ENCODE results near the gene SERPINA5.
"Not testable (repeated sequence)": the region's sequence is repeated elsewhere in the genome, so short reads cannot be mapped to it uniquely, and the experiment has no call there.

Gene SERPINA5

DNA sequence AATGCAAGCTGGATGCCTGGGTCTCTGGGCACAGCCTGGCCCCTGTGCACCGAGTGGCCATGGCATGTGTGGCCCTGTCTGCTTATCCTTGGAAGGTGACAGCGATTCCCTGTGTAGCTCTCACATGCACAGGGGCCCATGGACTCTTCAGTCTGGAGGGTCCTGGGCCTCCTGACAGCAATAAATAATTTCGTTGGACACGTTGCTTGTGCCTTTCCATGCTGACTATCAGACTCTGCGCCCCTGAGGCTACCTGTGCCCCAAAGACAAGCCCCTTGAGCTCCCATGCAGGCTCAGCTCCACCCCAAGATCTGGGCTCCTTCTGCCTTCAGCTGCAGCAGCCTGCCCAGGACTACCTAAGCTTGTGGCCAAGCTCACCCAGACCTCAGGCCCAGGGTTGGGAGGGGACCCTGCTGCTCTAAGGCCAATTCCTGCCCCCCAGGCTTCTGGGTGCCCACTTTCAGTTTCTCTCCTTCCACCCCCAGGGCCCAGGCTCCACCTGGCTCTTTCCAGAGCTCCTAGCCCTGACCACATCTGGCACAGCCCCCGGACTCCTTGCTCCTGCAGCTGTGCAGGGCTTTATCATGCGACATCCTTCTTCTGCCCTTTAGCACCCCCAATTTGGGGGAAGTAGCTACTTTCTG, 42.8 kb downstream of the SERPINA5 start:
- DNase-seq (ENCODE audit: low read depth), result no peak

DNA sequence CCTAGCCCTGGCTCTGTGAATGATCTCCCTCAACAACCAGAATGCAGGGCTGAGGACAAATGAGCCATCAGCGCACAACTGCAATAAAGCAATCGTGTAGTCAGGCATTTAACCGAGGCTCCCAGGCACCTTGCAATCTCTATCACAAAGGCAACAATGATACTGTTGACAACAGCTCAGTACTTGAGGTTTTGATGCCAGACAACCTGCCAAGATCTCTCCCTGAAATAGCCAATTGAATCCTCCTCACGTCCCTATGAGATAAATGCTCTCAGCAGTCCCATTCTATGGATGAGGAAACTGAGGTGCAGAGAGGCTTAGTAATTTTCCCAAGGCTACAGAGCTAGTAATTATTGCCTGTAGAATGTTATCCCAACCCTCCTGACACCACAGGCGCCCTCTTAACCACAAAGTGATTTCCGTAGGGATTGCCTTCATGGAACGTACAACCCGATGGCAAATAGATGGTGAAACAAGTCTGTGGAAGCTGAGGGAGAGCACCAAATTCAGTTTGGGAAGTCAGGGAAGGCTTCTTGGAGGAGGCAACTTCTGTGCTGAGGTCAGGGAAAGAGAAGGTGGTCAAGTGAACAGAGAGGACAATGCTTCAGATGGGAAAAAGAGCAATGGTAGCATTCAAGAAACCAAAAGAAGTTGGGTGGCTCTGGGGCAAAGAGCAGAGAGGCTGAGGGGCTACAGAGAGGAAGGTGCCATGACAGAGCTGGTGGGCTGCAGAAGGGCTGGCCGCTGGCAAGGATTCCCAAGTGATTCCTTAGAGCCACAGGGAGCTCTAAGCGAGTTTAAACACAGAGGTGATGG, 43.5 kb downstream of the SERPINA5 start:
- DNase-seq (ENCODE audit: low read depth), result no peak

DNA sequence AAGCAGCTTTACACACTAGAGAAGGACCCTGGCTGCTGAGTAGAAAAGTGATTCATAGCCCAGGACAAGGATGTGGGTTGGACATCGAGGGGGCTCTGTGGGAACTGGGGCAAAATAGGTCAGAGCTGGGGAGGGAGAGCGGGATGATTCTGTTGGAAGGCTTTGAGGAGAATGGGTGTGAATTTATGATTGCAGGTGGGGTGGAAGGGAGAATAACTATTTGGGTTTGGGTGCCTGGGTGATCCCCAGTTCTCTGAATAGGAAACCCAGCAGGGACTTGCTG, 44.1 kb downstream of the SERPINA5 start:
- DNase-seq (ENCODE audit: low read depth), result no peak

DNA sequence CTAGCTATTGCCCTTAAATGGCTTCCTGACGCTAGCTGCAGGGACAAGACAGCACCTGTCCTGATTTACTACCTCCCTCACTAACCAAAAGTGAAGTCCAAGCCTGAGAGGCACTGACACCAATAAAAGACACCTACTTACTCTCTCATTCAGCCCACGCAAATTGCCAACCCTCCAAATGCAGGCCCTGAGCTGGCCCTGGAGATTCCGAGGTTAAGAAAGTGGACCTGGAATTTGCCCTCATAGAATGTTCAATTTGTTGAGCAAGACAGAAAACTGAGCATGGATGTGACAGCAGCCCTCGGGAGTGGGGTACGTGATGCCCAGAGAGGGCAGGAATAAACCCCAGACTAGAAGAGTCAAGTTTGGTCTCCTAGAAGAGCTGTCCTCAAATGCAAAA, 47.4 kb downstream of the SERPINA5 start:
- DNase-seq (ENCODE audit: low read depth), result no peak

DNA sequence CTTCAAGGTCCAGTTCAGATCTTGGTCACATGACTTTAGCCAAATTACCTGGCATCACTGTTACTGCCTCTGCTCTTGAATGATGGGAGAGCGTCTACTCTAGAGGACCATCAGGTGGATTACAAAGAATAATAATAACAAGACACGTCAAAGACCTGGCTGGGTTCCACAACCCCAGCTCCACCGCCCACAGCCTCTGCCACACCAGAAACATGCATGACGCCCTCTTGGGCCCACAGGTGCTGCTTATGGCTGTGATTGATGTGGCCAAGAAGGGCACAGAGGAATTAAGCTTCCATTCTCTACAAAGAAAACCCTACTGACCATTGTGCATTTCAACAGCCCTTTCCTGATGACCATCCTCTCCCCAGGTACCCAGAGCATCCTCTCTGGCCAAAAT, 49.2 kb downstream of the SERPINA5 start:
- no peak for DNase-seq (ENCODE audit: low read depth)

DNA sequence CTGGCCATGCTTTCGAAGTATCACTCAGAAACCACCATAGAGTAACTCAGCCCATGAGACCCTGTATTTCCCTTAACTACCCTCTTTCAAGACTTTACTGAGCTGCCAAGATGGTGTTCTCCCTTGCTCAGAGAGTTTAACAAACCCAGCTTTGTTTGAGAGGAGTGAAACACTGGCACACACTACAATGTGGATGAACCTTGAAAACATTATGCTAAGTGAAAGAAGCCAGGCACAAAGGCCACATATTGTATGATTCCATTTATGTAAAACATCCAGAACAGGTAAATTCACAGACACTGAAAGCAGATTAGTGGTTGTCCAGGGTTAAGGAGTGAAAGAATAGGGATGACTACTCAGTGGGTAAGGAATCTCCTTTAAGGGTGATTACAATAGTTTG, 49.8 kb downstream of the SERPINA5 start:
- no peak for DNase-seq (ENCODE audit: low read depth)

DNA sequence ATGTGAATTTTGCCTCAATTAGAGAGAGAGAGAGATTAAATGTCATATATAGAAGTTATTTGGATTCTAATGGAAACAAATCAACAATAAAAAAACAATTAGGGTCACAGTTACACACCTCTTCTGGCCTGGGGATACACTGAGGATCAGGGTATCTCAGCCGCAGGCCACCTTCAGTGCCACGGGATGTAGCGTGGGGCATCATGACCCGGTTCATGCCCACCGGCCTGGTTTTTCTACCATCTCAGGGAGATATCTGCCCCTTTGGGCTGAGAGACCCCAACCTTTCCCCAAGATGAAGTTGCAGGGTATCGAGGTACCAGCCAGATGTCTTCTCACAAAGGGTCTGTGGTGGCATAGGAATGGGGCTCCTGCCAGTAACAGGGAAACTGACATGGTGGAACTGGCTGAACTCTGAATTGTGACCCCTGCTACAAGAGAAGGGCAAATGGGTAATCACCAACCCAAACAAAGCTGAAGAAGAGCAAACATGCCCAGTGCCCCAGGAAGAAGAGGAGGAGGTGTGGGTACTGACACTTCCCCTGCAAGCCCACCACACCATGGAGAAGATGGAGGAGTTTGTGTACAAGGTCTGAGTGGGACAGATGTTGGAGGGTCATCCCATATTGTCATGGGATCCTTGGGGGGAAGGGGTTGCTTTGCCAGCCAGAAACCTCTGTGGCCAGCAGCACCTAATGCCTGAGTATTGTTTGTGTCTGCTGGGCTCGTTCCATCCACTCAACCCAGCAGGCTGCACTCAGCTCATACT, 50.5 kb downstream of the SERPINA5 start:
- no peak for DNase-seq (ENCODE audit: low read depth)

DNA sequence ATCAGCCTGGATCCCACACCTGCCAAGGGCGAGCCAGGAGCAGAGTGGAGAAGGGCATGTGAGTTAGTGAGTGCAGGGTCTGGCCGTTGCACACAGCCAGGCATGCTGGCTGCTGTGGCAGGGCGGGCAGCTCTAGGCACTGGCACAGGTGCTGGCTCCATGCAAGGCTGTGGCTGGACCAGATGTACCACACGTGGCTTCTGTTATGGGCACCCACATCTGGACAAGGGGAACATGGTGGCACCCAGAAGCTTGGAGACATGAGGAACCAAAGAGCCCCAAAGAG, 51.0 kb downstream of the SERPINA5 start:
- no peak for DNase-seq (ENCODE audit: low read depth)

DNA sequence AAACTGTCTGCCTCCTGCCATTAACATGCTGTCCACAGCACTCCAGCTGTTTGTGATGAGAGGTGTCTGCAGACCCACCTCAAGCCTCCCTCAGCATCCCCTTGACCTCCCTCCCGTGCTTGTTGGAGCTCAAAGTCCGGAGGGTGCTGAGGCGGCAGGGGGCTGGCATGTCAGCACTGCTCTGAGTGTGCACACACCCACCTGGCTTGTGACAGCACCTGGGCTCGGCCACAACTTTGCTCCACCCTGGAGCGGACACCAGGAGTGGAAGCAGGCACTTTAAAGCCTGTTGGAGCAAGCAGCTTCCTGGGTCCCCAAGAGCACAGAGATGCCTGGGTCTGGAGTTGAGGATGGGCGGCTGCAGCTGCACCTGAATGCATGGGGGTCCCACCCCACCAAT, 51.9 kb downstream of the SERPINA5 start:
- no peak for DNase-seq (ENCODE audit: low read depth)

DNA sequence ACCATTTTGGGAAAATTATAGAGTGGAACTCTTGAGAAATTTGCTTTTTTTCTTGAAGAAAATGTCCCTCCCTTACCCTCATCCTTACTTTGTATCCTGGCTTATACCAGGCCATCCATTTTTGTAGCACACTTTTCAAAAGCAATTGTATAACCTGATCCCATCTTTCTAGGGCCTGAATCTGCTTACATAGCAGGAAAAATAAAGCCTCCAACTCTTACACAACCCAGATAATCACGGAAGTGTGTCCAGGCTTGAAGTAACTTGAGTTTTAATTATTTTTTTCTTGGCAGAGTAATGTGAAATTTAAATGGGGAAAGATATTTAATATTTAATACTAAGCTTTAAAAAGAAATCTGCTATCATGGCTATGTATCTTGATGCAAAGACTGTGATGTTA, 53.9 kb downstream of the SERPINA5 start:
- DNase-seq (ENCODE audit: low read depth), result no peak

DNA sequence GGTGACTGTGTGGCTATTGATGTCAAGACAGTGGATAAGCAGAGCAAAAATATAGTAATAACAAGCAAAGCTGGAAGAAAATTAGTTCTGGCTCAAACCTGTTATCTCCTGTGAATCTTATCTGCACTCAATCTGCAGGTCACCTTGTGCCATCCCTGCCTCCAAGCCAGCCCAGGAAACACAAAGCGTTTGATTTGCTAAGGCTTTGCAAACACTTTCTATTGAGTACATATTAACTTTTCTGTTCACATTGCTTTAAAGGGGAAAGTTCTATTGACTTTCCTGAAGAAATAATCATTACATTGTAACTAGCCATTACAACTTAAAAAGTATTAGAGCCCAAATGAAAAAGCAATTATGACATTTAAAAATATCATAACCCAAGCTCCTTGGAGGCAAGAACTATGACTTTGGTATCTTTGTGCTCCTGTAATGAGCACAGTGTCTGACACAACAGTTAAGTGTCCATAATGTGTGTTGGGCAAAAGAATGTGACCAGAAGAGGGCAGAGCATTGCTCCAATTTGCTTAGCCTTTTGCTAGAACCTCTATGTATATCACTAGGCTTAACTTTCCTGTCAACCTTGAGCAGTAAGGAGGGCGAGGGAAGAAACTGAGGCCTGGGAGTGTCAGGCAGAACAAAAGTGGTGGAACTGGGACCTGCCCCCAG, 55.7 kb downstream of the SERPINA5 start:
- no peak for DNase-seq (ENCODE audit: low read depth)

DNA sequence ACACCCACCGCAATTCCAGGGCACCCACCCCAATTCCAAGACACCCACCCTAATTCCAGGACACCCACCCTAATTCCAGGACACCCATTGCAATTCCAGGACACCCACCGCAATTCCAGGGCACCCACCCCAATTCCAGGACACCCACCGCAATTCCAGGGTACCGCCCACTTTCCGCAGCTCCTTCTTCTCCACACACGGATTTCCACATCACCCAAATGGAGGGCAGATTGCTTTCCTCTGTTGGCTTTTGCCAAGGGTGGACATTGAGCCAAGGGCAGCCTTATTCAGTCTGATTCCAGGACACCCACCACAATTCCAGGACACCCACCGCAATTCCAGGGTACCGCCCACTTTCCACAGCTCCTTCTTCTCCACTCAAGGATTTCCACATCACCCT, 56.6 kb downstream of the SERPINA5 start:
- DNase-seq (ENCODE audit: low read depth), result not testable (repeated sequence)

DNA sequence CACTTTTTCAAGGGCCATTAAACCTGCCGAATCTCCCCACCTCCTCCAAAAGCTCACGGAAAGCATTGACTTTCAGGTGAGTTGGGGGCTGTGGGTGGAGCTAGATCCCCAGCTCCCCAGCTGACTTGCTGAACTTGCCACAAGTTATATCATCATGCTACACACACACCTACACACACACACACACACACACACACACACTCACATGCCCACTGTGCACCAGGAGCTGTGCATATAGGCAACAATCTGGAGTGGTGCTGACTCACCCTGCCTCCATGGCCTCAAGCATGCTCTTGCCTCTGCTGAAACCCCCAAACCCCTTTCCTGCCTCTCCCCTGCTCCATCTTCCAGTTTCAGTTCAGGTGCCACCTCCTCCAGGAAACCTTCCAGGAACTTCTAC, 57.1 kb downstream of the SERPINA5 start:
- DNase-seq (ENCODE audit: low read depth), result no peak

DNA sequence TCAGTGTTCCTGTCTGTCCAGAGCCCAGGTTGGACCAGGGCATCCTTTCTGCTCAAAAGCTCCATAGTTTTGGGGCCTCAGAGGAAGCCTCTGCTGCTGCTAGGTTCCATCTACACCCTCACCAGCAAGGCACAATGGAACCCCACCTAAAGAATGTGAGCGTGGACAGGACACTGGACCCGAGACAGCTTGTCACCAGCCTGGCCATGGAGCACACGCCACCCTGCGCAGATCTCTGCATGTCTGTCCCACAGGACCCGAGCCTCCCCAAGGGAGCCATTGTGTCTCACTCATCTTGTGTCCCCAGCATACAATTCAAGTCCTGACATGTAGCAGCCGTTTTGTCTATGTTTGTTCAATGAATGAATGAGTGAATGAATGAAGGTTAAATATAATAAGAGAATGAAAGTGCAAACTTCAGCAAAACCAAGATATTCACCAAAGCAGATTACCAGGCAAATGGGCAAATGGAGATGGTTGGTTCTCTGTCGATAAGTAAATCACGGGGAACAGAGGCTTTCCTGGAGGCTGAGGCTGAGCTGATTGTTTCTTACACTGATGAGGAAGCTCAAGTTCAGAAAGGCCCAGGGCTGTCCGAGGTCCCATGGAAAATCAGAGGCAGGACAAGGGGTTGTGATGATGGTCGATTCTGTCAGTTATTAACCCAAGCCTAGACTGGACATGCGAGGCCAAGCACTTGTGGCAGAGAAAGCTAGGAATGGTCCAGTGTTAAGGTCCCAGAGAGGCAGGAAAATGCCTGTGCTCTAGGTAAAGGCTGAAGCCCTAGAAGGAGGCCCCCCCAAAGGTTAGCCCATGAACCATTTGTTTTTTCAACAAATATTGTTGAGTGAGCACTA, 58.0 kb downstream of the SERPINA5 start:
- no peak for DNase-seq (ENCODE audit: low read depth)

DNA sequence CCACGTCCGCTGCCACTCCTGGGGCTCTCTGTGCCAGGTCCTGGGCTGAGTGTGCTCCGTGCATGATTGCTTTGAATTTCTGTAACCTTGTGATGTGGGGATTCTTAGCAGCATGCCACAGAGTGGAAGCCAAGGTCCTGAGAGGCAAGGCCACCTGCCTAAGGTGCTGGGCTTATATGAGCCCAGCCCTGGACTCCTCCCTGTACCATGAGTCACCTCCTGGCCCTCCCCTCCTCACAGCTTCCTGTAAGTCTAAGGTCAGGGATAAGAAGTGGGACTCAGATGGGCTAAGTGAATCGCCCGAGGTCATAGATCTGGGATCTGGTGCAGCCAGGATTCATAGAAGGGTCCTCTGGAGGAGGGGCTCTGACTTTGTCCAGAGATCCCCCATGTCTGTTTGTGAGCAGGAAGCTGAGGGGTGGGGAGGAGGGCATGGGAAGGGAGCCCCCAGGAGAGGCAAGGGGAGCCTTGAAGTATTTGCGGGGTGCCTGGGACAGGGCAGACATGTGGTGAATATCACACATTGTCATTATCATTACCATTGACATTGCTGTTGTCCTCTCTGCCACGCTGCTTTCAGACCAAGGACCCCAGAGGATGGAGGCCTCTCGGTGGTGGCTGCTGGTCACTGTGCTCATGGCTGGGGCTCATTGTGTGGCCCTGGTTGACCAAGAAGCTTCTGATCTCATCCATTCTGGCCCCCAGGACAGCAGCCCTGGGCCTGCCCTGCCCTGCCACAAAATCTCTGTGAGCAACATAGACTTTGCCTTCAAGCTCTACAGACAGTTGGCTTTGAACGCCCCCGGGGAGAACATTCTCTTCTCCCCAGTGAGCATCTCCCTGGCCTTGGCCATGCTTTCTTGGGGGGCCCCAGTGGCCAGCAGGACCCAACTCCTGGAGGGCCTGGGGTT, 59.8 kb downstream of the SERPINA5 start:
- no peak for DNase-seq (ENCODE audit: low read depth)

DNA sequence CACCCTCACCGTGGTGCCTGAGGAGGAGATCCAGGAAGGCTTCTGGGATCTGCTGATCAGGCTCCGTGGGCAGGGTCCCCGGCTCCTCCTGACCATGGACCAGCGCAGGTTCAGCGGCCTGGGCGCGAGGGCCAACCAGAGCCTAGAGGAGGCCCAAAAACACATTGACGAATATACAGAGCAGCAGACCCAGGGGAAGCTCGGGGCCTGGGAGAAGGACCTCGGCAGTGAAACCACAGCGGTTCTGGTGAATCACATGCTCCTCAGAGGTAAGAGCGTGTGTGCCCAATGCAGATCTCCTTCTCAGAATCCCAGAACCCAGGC, 60.4 kb downstream of the SERPINA5 start:
- DNase-seq (ENCODE audit: low read depth), result no peak
